SKM-1 (cell line): ENCODE measurements around the gene SIM1.

Source experiments
- DNase-seq: peaks from one replicate; lab custom pipeline; 2025; ENCODE audit not compliant: unreplicated experiment; lab: John Stamatoyannopoulos, UW

Gene SIM1

DNA sequence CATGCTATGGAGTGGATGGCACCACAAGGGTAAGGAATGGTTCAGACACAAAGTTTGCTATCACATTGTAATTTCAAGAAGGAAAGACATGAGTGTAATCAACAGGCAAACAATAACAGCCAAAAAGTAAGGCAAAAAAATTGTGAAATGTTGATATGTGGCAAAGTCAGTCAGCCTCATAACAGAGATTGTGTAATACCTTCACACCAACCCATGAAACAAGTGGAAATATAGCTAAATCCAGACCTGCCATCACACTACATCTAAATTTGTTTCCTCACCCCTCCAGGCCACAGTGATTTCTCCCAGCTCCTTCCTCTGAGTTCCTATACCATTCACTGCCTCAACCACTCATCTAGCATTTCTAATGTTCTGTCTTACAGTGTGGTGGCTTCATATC is 37.3 kb downstream of the SIM1 start:
- DNase-seq = no peak

- DNase-seq = no peak
These were observed 37.9 kb downstream of the SIM1 start for GRCh38 chr6:100426744-100427338.

GRCh38 chr6:100426241-100426640 is 38.5 kb downstream of the SIM1 start:
- no peak for DNase-seq

DNA sequence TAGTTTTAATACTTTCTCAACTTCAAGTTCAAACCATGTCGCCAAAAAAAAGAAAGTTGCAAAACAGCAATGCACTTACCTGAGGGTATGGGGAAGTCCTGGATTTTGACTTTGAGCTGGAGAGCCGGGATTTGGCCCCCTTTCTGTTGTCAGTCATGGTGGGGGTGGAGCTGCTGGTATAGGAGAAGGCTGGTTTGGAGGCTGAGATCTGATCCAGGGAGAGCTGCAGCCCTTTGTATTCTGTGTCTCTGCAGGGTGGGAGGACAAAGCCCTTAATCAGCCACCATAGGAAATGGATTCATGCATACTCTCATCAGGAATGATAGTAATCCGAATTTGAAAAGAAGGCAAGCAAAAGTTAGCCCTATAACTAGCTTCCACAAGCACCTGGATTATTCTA is 44.0 kb downstream of the SIM1 start:
- no peak for DNase-seq

DNA sequence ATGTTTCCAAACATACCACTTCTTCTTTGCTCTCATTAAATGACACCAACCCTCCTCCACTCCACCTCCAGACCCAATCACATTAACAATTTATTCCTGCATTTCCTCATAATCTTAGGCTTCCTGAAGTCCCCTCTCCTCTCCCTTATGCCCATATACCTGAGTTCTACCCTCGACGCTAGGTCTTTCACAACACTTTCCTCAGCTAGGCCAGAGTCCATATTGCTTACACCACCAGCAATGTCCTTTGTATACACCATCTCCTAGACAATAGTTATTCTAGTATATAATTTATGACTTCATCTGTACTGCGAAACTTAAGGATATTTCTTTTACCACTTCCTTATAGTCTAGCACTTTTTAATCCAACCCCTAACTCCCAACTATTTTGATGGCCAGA is 47.7 kb downstream of the SIM1 start:
- DNase-seq = no peak

GRCh38 chr6:100415768-100416167 is 49.0 kb downstream of the SIM1 start:
- DNase-seq = no peak

GRCh38 chr6:100412872-100413271 is 51.8 kb downstream of the SIM1 start:
- no peak for DNase-seq

DNA sequence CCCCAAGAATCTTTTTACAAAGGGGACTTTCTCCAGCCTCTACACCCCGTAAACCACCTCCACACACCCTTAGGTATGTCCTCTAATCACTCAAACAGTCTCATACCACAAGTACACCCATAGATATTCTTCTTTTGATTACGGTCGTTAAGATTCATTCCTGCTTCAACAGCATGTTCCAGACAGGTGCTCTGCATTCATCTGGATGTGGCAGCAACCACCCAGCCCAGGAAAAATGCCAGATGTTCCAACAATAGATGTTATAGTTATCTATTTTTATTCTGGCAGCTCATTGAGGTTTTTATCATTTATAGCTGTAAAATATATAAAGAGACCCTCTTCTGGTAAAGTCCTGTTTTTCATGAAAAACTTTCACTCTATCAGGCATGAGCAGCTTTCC is 60.7 kb downstream of the SIM1 start:
- no peak for DNase-seq

GRCh38 chr6:100393493-100393892 is 71.2 kb downstream of the SIM1 start:
- no peak for DNase-seq

GRCh38 chr6:100392423-100392822 is 72.3 kb downstream of the SIM1 start:
- DNase-seq = no peak

DNA sequence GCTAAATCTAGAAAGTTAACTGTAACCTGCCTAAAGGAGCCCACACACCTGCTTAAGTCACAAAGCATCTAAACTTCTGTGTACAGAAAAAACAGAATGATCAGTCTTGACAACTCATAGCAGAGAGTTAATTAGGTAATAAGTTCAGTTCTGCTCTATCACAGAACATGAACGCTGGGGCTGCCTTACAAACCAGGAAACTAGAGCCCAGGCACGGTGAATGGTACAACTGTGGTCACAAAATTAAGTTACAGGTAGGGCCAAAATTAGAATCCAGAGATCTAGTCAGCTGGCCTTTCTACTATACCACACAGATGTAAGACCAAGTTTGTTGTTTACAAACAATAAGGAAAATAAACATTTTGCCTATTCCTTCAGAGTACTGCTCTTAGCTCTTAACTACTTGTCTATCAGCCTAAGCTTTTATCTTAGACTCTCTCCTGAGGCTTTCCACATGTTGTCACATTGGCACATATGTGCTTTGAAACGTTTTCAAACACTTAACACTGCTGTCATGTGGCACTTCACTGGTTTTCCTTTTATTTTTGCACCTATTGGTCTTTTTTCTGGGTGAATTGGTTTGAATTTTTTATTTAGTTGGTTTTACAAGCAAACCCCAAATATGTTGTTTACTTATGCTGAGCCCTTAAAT is 75.7 kb downstream of the SIM1 start:
- DNase-seq = no peak

DNA sequence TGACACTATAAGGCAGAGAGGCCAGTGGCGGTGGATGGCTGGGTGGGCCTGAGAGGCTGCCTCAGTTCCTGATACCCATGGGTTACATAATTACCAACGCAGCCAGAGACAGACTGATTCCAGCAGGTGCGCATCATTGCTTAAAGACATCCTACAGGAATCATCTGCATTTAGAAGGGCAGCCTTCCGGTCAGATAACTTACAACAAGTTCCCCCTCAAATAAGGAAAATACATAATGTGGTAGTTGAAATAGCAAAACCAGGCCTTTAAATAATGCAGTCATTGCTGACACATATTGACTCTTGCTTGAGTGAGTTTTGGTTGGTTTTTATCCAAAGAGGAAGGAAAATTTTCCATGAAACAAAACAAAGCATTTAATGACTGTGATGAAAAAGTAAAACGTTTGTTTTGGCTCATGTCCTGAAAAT is 81.9 kb downstream of the SIM1 start:
- no peak for DNase-seq

DNA sequence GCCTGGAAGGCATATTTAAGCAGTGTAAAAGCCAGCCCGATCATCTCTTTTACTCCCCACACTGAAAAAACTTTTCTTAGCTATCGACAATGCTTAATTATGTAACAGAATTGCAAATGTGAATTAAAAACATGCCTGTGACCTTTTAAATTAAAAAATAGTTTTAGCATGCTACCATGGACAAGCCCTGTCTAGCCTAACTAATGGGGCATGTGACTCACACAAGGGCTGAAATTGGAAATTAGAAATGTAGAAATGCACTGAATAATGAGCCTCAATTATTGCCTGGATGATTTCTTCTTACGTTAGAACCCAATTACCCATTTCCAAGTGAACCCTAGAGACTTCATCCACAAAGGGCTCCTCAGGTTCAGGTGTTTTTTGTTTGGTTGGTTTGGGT is 82.7 kb downstream of the SIM1 start:
- no peak for DNase-seq

DNA sequence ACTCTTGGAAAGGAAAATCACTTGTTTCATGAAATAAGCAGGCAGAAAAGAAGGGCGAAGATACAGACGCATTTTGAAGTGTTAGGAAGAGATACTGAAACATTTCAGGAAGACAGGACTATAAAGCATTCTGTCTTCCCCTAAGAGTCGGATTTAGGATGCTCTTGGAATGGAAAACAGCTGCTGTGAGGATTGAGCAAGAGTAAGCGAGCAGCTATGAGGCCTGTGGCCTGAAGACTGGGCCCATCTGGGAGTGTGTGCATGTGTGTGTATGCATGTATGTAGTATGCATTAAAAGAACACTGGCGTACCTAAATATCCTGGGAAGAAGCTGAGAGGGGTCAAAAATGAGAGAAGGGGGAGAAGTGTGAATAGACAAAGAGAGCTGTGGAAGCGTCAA is 83.6 kb downstream of the SIM1 start:
- no peak for DNase-seq

DNA sequence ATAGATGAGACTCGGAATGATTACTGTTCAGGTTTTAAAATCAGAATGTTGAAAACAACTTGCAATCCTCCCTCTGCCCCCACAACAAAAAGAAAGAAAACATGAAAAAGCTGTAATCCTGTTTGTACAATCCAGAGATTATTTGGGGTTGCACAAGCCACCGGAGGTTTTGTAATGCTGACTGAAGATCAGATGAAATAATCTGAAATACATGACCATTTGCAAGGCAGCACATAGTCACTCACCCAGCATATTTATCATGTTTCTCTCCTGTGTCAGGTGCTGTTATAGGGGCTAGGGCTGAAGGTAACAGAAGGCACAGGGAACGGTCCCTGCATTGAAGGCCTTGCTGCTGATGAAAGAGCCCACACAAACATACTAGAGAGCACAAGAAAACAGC is 85.3 kb downstream of the SIM1 start:
- no peak for DNase-seq

GRCh38 chr6:100378576-100378975 is 86.1 kb downstream of the SIM1 start:
- DNase-seq = no peak

DNA sequence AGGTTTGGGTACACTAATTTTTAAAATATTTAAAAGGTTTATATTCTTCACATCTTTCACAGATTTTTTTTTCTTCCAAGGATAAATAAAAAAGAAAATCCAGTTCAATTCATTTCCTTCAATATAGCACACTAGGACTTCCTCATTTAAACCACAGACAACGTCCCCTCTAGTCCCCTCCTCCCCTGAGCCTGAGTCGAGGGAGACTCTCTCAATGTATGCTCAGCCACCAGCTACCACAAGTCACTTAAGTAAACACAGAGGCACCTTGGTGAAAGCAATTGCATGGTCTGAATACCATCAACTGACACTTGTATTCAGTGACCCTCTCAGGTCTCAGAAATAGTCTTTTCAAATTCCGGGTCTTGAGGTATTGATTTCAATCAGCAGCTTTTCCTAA is 88.6 kb downstream of the SIM1 start:
- DNase-seq = no peak

GRCh38 chr6:100372326-100373091 is 92.2 kb downstream of the SIM1 start:
- DNase-seq = peak; percentile 66

GRCh38 chr6:100371591-100371990 is 93.1 kb downstream of the SIM1 start:
- no peak for DNase-seq

GRCh38 chr6:100370265-100370664 is 94.5 kb downstream of the SIM1 start:
- DNase-seq = no peak

GRCh38 chr6:100366419-100366818 is 98.3 kb downstream of the SIM1 start:
- no peak for DNase-seq

- DNase-seq = no peak
These were observed 101.1 kb downstream of the SIM1 start for GRCh38 chr6:100363651-100364050.
